ENCODE results near the gene FTO. TPM values are rescaled to one million over a fixed set of nuclear protein-coding genes. Genes with fewer than 3 reads are reported as not detected.
"Not testable (repeated sequence)": the region's sequence is repeated elsewhere in the genome, so short reads cannot be mapped to it uniquely, and the experiment has no call there.

The FTO gene
- total RNA-seq, 1 experiment from 2014 or later = 125 TPM

DNA sequence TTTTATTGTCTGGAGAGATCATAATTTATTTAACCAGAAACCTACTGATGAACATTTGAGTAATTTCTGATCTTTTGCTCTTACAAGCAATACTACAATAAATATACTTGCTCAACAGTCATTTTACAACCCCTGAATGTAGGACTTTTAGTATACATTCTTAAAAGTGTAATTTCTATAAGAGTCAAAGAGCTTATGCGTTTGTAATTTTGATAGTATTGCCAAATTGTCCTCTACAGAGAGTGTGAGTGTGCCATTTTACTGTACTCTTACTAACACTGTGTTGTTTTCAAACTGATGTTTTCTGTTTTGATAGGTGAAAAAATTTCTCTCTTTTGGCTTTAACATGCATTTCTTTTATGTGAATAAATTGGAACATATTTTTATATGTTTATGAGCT lies 139.1 kb downstream of the FTO start:
- no peak overlapping the region for H3K4me3 ChIP-seq (ENCODE audit: low read length)
- no peaks in the 10 kb centered on the region for H3K27me3 ChIP-seq (ENCODE audit: low read length)
- no peak overlapping the region for H3K27ac ChIP-seq (ENCODE audit: low read length)
- H2AFZ ChIP-seq (ENCODE audit: low read length) = no peak overlapping the region
- DNase-seq = no peak
- H3K4me2 ChIP-seq (ENCODE audit: low read depth, low read length, poor library complexity, severe bottlenecking) = no peak overlapping the region
- peaks cover 35% of the 10 kb centered on the region for H3K4me1 ChIP-seq (ENCODE audit: low read length)
- no peaks in the 10 kb centered on the region for H3K9me3 ChIP-seq (ENCODE audit: low read length)
- no peaks in the 10 kb centered on the region for H3K36me3 ChIP-seq (ENCODE audit: insufficient read depth, low read length)
- H3K9ac ChIP-seq (ENCODE audit: low read length) = no peak overlapping the region
- peaks cover 62% of the 10 kb centered on the region for H3K79me2 ChIP-seq (ENCODE audit: low read length)
- H3K9me2 ChIP-seq (replicated peaks; ENCODE audit: insufficient read depth, low read length) = no peaks in the 10 kb centered on the region
- no peaks in the 10 kb centered on the region for H4K20me1 ChIP-seq (ENCODE audit: insufficient read depth, low read depth, low read length)

- DNase-seq = no peak
- Histone ChIP-seq H3K4me2 (ENCODE audit: low read depth, low read length, poor library complexity, severe bottlenecking) (no peak overlapping the region), H3K79me2 (ENCODE audit: low read length) (peaks cover 55% of the 10 kb centered on the region)
These were observed 140.8 kb downstream of the FTO start for GRCh38 chr16:53844804-53845203.

GRCh38 chr16:53846549-53846948 lies 142.6 kb downstream of the FTO start:
- not testable (repeated sequence) for H4K20me1 ChIP-seq (ENCODE audit: insufficient read depth, low read depth, low read length); H3K9ac ChIP-seq (ENCODE audit: low read length); H3K4me3 ChIP-seq (ENCODE audit: low read length); DNase-seq; H2AFZ ChIP-seq (ENCODE audit: low read length); H3K9me3 ChIP-seq (ENCODE audit: low read length); H3K4me2 ChIP-seq (ENCODE audit: low read depth, low read length, poor library complexity, severe bottlenecking); H3K36me3 ChIP-seq (ENCODE audit: insufficient read depth, low read length); H3K9me2 ChIP-seq (replicated peaks; ENCODE audit: insufficient read depth, low read length); H3K27me3 ChIP-seq (ENCODE audit: low read length)
- Histone ChIP-seq H3K27ac (ENCODE audit: low read length) (peak overlapping the region; percentile 32; the same call in 1 of the 2 replicates), H3K4me1 (ENCODE audit: low read length) (peaks cover 36% of the 10 kb centered on the region), H3K79me2 (ENCODE audit: low read length) (peaks cover 52% of the 10 kb centered on the region)

More at GRCh38 chr16:53844804-53845203, 140.8 kb downstream of the FTO start:
- no peaks in the 10 kb centered on the region for H3K27me3 ChIP-seq (ENCODE audit: low read length)
- H2AFZ ChIP-seq (ENCODE audit: low read length) = no peak overlapping the region
- H4K20me1 ChIP-seq (ENCODE audit: insufficient read depth, low read depth, low read length) = no peaks in the 10 kb centered on the region
- H3K36me3 ChIP-seq (ENCODE audit: insufficient read depth, low read length) = no peaks in the 10 kb centered on the region
- H3K27ac ChIP-seq (ENCODE audit: low read length) = no peak overlapping the region
- H3K4me1 ChIP-seq (ENCODE audit: low read length) = peaks cover 42% of the 10 kb centered on the region
- no peak overlapping the region for H3K4me3 ChIP-seq (ENCODE audit: low read length)
- H3K9me2 ChIP-seq (replicated peaks; ENCODE audit: insufficient read depth, low read length) = no peaks in the 10 kb centered on the region
- H3K9ac ChIP-seq (ENCODE audit: low read length) = no peak overlapping the region
- H3K9me3 ChIP-seq (ENCODE audit: low read length) = no peaks in the 10 kb centered on the region

- Histone ChIP-seq H3K4me2 (ENCODE audit: low read depth, low read length, poor library complexity, severe bottlenecking) (no peak overlapping the region), H4K20me1 (ENCODE audit: insufficient read depth, low read depth, low read length) (no peaks in the 10 kb centered on the region), H3K4me1 (ENCODE audit: low read length) (peaks cover 34% of the 10 kb centered on the region), H3K4me3 (ENCODE audit: low read length) (no peak overlapping the region), H3K9me2 (replicated peaks; ENCODE audit: insufficient read depth, low read length) (no peaks in the 10 kb centered on the region), H3K27me3 (ENCODE audit: low read length) (no peaks in the 10 kb centered on the region), H3K9me3 (ENCODE audit: low read length) (no peaks in the 10 kb centered on the region), H3K27ac (ENCODE audit: low read length) (peak overlapping the region; percentile 32; the same call in 1 of the 2 replicates), H3K79me2 (ENCODE audit: low read length) (peaks cover 47% of the 10 kb centered on the region), H3K9ac (ENCODE audit: low read length) (no peak overlapping the region), H2AFZ (ENCODE audit: low read length) (no peak overlapping the region), H3K36me3 (ENCODE audit: insufficient read depth, low read length) (no peaks in the 10 kb centered on the region)
- DNase-seq = no peak
These were observed 143.0 kb downstream of the FTO start for GRCh38 chr16:53846971-53847370.

GRCh38 chr16:53848277-53848942 lies 144.5 kb downstream of the FTO start:
- Histone ChIP-seq H3K27ac (ENCODE audit: low read length) (peak overlapping the region; percentile 70; the same call in 1 of the 2 replicates), H3K9ac (ENCODE audit: low read length) (no peak overlapping the region), H3K27me3 (ENCODE audit: low read length) (no peaks in the 10 kb centered on the region), H3K36me3 (ENCODE audit: insufficient read depth, low read length) (no peaks in the 10 kb centered on the region), H2AFZ (ENCODE audit: low read length) (no peak overlapping the region), H3K9me3 (ENCODE audit: low read length) (no peaks in the 10 kb centered on the region), H3K4me2 (ENCODE audit: low read depth, low read length, poor library complexity, severe bottlenecking) (no peak overlapping the region), H3K79me2 (ENCODE audit: low read length) (peaks cover 47% of the 10 kb centered on the region), H3K9me2 (replicated peaks; ENCODE audit: insufficient read depth, low read length) (no peaks in the 10 kb centered on the region), H3K4me3 (ENCODE audit: low read length) (no peak overlapping the region), H3K4me1 (ENCODE audit: low read length) (peaks cover 33% of the 10 kb centered on the region), H4K20me1 (ENCODE audit: insufficient read depth, low read depth, low read length) (no peaks in the 10 kb centered on the region)
- no peak for DNase-seq

GRCh38 chr16:53848950-53849349 lies 145.0 kb downstream of the FTO start:
- no peaks in the 10 kb centered on the region for H4K20me1 ChIP-seq (ENCODE audit: insufficient read depth, low read depth, low read length)
- H3K27me3 ChIP-seq (ENCODE audit: low read length) = no peaks in the 10 kb centered on the region
- no peak overlapping the region for H3K4me3 ChIP-seq (ENCODE audit: low read length)
- H3K9me3 ChIP-seq (ENCODE audit: low read length) = no peaks in the 10 kb centered on the region
- DNase-seq = no peak
- H3K4me2 ChIP-seq (ENCODE audit: low read depth, low read length, poor library complexity, severe bottlenecking) = peak overlapping the region; percentile 63
- H3K36me3 ChIP-seq (ENCODE audit: insufficient read depth, low read length) = no peaks in the 10 kb centered on the region
- H3K79me2 ChIP-seq (ENCODE audit: low read length) = peaks cover 47% of the 10 kb centered on the region
- H3K9ac ChIP-seq (ENCODE audit: low read length) = no peak overlapping the region
- H3K27ac ChIP-seq (ENCODE audit: low read length) = peak overlapping the region; percentile 70
- no peaks in the 10 kb centered on the region for H3K9me2 ChIP-seq (replicated peaks; ENCODE audit: insufficient read depth, low read length)
- H2AFZ ChIP-seq (ENCODE audit: low read length) = no peak overlapping the region
- H3K4me1 ChIP-seq (ENCODE audit: low read length) = peaks cover 33% of the 10 kb centered on the region

GRCh38 chr16:53849585-53849984 lies 145.6 kb downstream of the FTO start:
- peak; percentile 56 for DNase-seq
- 0 out of 2 replicates have a peak overlapping the region, but pooled peaks have one; percentile 16 for H3K4me3 ChIP-seq (ENCODE audit: low read length)
- peaks cover 53% of the 10 kb centered on the region for H3K79me2 ChIP-seq (ENCODE audit: low read length)

GRCh38 chr16:53849994-53850393 lies 146.0 kb downstream of the FTO start:
- Histone ChIP-seq H3K9ac (ENCODE audit: low read length) (0 out of 2 replicates have a peak overlapping the region, but pooled peaks have one; percentile 7), H4K20me1 (ENCODE audit: insufficient read depth, low read depth, low read length) (no peaks in the 10 kb centered on the region), H3K36me3 (ENCODE audit: insufficient read depth, low read length) (no peaks in the 10 kb centered on the region), H3K27me3 (ENCODE audit: low read length) (no peaks in the 10 kb centered on the region), H3K79me2 (ENCODE audit: low read length) (peaks cover 57% of the 10 kb centered on the region), H3K9me2 (replicated peaks; ENCODE audit: insufficient read depth, low read length) (no peaks in the 10 kb centered on the region), H3K27ac (ENCODE audit: low read length) (peak overlapping the region; percentile 70), H2AFZ (ENCODE audit: low read length) (no peak overlapping the region), H3K9me3 (ENCODE audit: low read length) (no peaks in the 10 kb centered on the region), H3K4me3 (ENCODE audit: low read length) (peak overlapping the region; percentile 16; the same call in 1 of the 2 replicates), H3K4me2 (ENCODE audit: low read depth, low read length, poor library complexity, severe bottlenecking) (peak overlapping the region; percentile 63), H3K4me1 (ENCODE audit: low read length) (peaks cover 33% of the 10 kb centered on the region)
- peak; percentile 45 for DNase-seq

More at GRCh38 chr16:53849585-53849984, 145.6 kb downstream of the FTO start:
- no peaks in the 10 kb centered on the region for H3K9me2 ChIP-seq (replicated peaks; ENCODE audit: insufficient read depth, low read length)
- H3K4me2 ChIP-seq (ENCODE audit: low read depth, low read length, poor library complexity, severe bottlenecking) = peak overlapping the region; percentile 63
- H3K27me3 ChIP-seq (ENCODE audit: low read length) = no peaks in the 10 kb centered on the region
- H2AFZ ChIP-seq (ENCODE audit: low read length) = no peak overlapping the region
- peak overlapping the region; percentile 70 for H3K27ac ChIP-seq (ENCODE audit: low read length)
- H3K4me1 ChIP-seq (ENCODE audit: low read length) = peaks cover 33% of the 10 kb centered on the region
- no peaks in the 10 kb centered on the region for H3K9me3 ChIP-seq (ENCODE audit: low read length)
- H4K20me1 ChIP-seq (ENCODE audit: insufficient read depth, low read depth, low read length) = no peaks in the 10 kb centered on the region
- H3K36me3 ChIP-seq (ENCODE audit: insufficient read depth, low read length) = no peaks in the 10 kb centered on the region
- 0 out of 2 replicates have a peak overlapping the region, but pooled peaks have one; percentile 7 for H3K9ac ChIP-seq (ENCODE audit: low read length)

Data from Karpas-422 (cell line).